22Rv1 (cell line): ENCODE measurements around the gene SLC2A13.
A peak's percentile ranks its signal among the peaks of the same experiment; 100 is the strongest.

Experiments
- ZFX ChIP-seq: fragments of 450-650 bp; IDR thresholded peaks from 2 replicates; pipeline ENCODE4 v1.6.1; 2017; ENCODE audit warnings: antibody characterized with exemption, borderline replicate concordance
- TF ChIP-seq, protein P1 (sequence below): fragments of 450-650 bp; IDR thresholded peaks from 2 replicates; pipeline ENCODE4 v1.5.1; 2017; ENCODE audit warnings: mild to moderate bottlenecking

DNA sequence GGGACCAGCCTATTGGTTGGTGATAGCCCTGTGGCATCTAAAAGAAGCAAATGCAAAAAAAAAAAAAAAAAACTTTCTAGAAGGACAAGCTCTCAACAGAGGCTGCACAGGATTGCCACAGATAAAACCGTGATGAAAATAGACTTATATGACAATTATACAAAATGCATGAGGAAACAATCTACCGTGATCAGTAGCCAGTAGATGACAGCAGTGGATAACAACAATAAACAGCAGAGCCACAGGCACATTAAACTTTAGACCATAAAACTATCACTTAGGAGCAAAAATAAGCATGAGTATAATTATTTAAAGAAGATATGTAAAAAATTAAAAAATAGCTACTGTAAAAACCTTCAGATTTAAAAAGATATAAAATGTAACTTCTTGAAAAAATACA is 302.7 kb downstream of the SLC2A13 start:
- TF ChIP-seq, protein P1, sequence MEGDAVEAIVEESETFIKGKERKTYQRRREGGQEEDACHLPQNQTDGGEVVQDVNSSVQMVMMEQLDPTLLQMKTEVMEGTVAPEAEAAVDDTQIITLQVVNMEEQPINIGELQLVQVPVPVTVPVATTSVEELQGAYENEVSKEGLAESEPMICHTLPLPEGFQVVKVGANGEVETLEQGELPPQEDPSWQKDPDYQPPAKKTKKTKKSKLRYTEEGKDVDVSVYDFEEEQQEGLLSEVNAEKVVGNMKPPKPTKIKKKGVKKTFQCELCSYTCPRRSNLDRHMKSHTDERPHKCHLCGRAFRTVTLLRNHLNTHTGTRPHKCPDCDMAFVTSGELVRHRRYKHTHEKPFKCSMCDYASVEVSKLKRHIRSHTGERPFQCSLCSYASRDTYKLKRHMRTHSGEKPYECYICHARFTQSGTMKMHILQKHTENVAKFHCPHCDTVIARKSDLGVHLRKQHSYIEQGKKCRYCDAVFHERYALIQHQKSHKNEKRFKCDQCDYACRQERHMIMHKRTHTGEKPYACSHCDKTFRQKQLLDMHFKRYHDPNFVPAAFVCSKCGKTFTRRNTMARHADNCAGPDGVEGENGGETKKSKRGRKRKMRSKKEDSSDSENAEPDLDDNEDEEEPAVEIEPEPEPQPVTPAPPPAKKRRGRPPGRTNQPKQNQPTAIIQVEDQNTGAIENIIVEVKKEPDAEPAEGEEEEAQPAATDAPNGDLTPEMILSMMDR = peak; percentile 33
- no peak for TF ChIP-seq ZFX
